K562 (cell line): ENCODE data around the gene TRIO.

Experiments
- BMI1 ChIP-seq: fragments of 150-350 bp; IDR thresholded peaks from 2 replicates; pipeline ENCODE4 v1.6.1; 2014; ENCODE audit warnings: low read length
- CAMTA2 ChIP-seq: fragments of 250-450 bp; sonication (Bioruptor Pico); conservative IDR thresholded peaks from 2 replicates; pipeline ENCODE4 v1.5.1; 2022
- CTCF ChIP-seq, 3 experiments: IDR thresholded peaks in 2 of 3; conservative IDR thresholded peaks in 1 of 3; 2 replicates each; pipeline ENCODE4 v1.5.1; 2011 to 2012; ENCODE audit warnings: low read length in 3 of 3, mild to moderate bottlenecking in 3 of 3, control low read depth in 2 of 3, improper control_type of control experiment in 1 of 3, inconsistent platforms in 1 of 3, low read depth in 1 of 3, mixed read lengths in 1 of 3, moderate library complexity in 1 of 3; ENCODE audit not compliant: insufficient read depth in 2 of 3
- DMBX1 ChIP-seq: fragments of 250-450 bp; sonication (Bioruptor Pico); IDR thresholded peaks from 2 replicates; pipeline ENCODE4 v1.8.0; 2022; ENCODE audit warnings: inconsistent platforms, mild to moderate bottlenecking, moderate library complexity, borderline replicate concordance
- ESRRA ChIP-seq: fragments of 450-650 bp; IDR thresholded peaks from 2 replicates; pipeline ENCODE4 v1.6.1; 2014; ENCODE audit warnings: low read depth, mild to moderate bottlenecking, moderate library complexity, borderline replicate concordance
- EWSR1 ChIP-seq: fragments of 450-650 bp; IDR thresholded peaks from 2 replicates; pipeline ENCODE4 v1.6.1; 2018; ENCODE audit warnings: borderline replicate concordance, mild to moderate bottlenecking, low read depth, moderate library complexity; ENCODE audit not compliant: partially characterized antibody
- FOXK1 ChIP-seq: sonication (generic); formaldehyde crosslinking; IDR thresholded peaks from 2 replicates; pipeline ENCODE4 v1.8.0; 2022; ENCODE audit warnings: missing genetic modification reagents, mild to moderate bottlenecking, borderline replicate concordance
- KDM1A ChIP-seq, 2 experiments: fragments of 450-650 bp; IDR thresholded peaks; 2 replicates each; pipeline ENCODE4 v1.6.1; 2016; ENCODE audit warnings: mild to moderate bottlenecking in 2 of 2
- NFRKB ChIP-seq: fragments of 450-650 bp; IDR thresholded peaks from 2 replicates; pipeline ENCODE4 v1.6.1; 2016; ENCODE audit warnings: low read depth
- POLR2H ChIP-seq: IDR thresholded peaks from 2 replicates; pipeline ENCODE4 v1.6.1; 2016; ENCODE audit warnings: missing genetic modification characterization, low read depth, mild to moderate bottlenecking, control low read depth, missing compliant biosample characterization, moderate library complexity
- RAD21 ChIP-seq, 2 experiments: fragments of 250-450 bp in 1 of 2; fragments of 450-650 bp in 1 of 2; sonication (Bioruptor Pico) in 1 of 2; formaldehyde crosslinking in 1 of 2; IDR thresholded peaks in 1 of 2; conservative IDR thresholded peaks in 1 of 2; 2 replicates each; pipeline versions ENCODE4 v1.4.0 to v1.8.0; 2020 to 2022; ENCODE audit warnings: mild to moderate bottlenecking in 2 of 2, moderate library complexity in 1 of 2
- SP1 ChIP-seq: sonication (generic); formaldehyde crosslinking; IDR thresholded peaks from 2 replicates; pipeline ENCODE4 v1.8.1; 2022; ENCODE audit warnings: mild to moderate bottlenecking, missing genetic modification reagents
- TF ChIP-seq, protein P1 (sequence below), 2 experiments: fragments of 450-650 bp in 1 of 2; sonication (generic) in 1 of 2; formaldehyde crosslinking in 1 of 2; IDR thresholded peaks in 1 of 2; conservative IDR thresholded peaks in 1 of 2; 2 replicates each; pipeline versions ENCODE4 v1.6.1 to v1.8.1; 2016 to 2023; ENCODE audit warnings: mild to moderate bottlenecking in 2 of 2, moderate library complexity in 2 of 2, inconsistent platforms in 1 of 2, missing genetic modification reagents in 1 of 2
- TF ChIP-seq, protein P2 (sequence below): fragments of 450-650 bp; formaldehyde crosslinking; IDR thresholded peaks from 2 replicates; pipeline ENCODE4 v1.4.0; 2022; ENCODE audit warnings: missing genetic modification characterization

DNA sequence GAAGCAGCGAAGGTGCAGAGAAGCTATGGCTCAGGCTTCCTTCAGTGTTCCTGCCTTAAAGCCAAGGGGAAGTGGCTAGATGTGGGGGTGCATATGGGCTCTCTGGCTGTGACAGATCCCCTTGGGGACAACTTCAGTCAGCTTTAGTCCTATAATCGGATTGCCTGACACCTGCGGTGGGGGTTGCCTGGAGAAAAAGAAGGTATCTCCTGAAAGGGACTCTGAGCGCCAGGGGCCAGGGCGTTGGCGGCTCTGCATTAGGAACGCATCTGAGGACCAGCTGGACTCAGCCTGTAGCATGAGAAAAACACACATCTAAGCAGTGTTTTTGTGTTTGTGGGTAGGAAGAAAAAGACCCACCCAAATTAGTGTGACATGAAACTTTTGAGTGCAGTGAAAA, 354.2 kb downstream of the TRIO start:
- TF ChIP-seq DMBX1 (CRISPR knock-in tag) (no peak), CTCF (IDR thresholded peaks at IDR 0.05 in 2 of 3, conservative IDR thresholded peaks at IDR 0.05 in 1 of 3; ENCODE audit: insufficient read depth in 2 of 3, low read depth in 1 of 3, low read length in 3 of 3) (no peak), EWSR1 (no peak), POLR2H (tag) (no peak), NFRKB (no peak), SP1 (CRISPR knock-in tag) (no peak), ESRRA (no peak), BMI1 (no peak), FOXK1 (CRISPR knock-in tag) (no peak), KDM1A (IDR thresholded peaks at IDR 0.05) (no peak), RAD21 (CRISPR knock-in tag; conservative IDR thresholded peaks at IDR 0.05 in 1 of 2, IDR thresholded peaks at IDR 0.05 in 1 of 2) (no peak), CAMTA2 (no peak)
- TF ChIP-seq, protein P1, sequence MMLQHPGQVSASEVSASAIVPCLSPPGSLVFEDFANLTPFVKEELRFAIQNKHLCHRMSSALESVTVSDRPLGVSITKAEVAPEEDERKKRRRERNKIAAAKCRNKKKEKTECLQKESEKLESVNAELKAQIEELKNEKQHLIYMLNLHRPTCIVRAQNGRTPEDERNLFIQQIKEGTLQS (IDR thresholded peaks at IDR 0.05), result no peak
- TF ChIP-seq, protein P1 (CRISPR knock-in tag; conservative IDR thresholded peaks at IDR 0.05), result no peak
- TF ChIP-seq, protein P2, sequence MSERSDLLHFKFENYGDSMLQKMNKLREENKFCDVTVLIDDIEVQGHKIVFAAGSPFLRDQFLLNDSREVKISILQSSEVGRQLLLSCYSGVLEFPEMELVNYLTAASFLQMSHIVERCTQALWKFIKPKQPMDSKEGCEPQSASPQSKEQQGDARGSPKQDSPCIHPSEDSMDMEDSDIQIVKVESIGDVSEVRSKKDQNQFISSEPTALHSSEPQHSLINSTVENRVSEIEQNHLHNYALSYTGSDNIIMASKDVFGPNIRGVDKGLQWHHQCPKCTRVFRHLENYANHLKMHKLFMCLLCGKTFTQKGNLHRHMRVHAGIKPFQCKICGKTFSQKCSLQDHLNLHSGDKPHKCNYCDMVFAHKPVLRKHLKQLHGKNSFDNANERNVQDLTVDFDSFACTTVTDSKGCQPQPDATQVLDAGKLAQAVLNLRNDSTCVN (CRISPR knock-in tag), result no peak
